RWPE2 (cell line): Measurements from ENCODE around the gene NUP210L.
"Not testable (repeated sequence)": the region's sequence is repeated elsewhere in the genome, so short reads cannot be mapped to it uniquely, and the experiment has no call there.

ENCODE experiments used
- ATAC-seq: fragments of 200-7000 bp; cut with Tn5 transposase; 3 replicates; pipeline ENCODE4 v1.9.1; 2021; ENCODE audit warnings: low read depth
- DNase-seq: peaks from one replicate; pipeline ENCODE4 v3.0.0-alpha.2; 2020; ENCODE audit warnings: low spot score
- H3K27ac ChIP-seq: fragments of 450-650 bp; 2 replicates; pipeline ENCODE4 v1.5.1; 2017; ENCODE audit warnings: mild to moderate bottlenecking; ENCODE audit not compliant: poor library complexity, severe bottlenecking
- H3K27me3 ChIP-seq: fragments of 250-450 bp; sonication (Bioruptor Pico); 2 replicates; pipeline ENCODE4 v1.5.1; 2021; ENCODE audit warnings: mild to moderate bottlenecking, moderate library complexity; ENCODE audit not compliant: insufficient read depth, poor library complexity, severe bottlenecking
- H3K36me3 ChIP-seq: fragments of 250-450 bp; sonication (Bioruptor Pico); 2 replicates; pipeline ENCODE4 v1.5.1; 2020; ENCODE audit warnings: low read depth, mild to moderate bottlenecking, moderate library complexity
- H3K4me1 ChIP-seq: fragments of 250-450 bp; sonication (Bioruptor Pico); 2 replicates; pipeline ENCODE4 v1.5.1; 2021; ENCODE audit warnings: mild to moderate bottlenecking, moderate library complexity; ENCODE audit not compliant: insufficient read depth, poor library complexity, severe bottlenecking
- H3K4me3 ChIP-seq: fragments of 250-450 bp; sonication (Bioruptor Pico); 2 replicates; pipeline ENCODE4 v1.5.1; 2021; ENCODE audit warnings: mild to moderate bottlenecking, moderate library complexity; ENCODE audit not compliant: severe bottlenecking
- H3K9me3 ChIP-seq: fragments of 250-450 bp; sonication (Bioruptor Pico); 2 replicates; pipeline ENCODE4 v1.5.1; 2021; ENCODE audit warnings: mild to moderate bottlenecking, moderate library complexity; ENCODE audit not compliant: severe bottlenecking
- TF ChIP-seq, protein P1 (sequence below): fragments of 450-650 bp; IDR thresholded peaks from one replicate; pipeline ENCODE4 v1.5.1; 2017; ENCODE audit warnings: mild to moderate bottlenecking, moderate library complexity; ENCODE audit not compliant: poor library complexity, severe bottlenecking

Gene NUP210L

DNA sequence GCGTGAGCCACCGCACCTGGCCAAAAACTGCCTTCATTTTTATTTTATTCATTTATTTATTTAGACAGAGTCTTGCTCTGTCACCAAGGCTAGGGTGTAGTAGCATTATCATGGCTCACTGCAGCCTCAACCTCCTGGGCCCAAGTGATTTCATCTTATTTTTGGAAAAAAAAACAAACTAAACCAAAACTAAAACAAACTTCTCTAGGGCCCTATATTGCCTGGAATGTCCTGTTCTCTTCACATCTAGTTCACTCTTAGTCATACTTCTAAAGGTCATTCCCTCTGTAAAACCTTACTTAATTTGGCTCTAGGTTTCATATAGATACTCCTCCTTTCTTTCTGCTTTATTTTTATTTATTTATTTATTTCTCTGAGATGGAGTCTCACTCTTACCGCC, 148.7 kb downstream of the NUP210L start:
- TF ChIP-seq, protein P1, sequence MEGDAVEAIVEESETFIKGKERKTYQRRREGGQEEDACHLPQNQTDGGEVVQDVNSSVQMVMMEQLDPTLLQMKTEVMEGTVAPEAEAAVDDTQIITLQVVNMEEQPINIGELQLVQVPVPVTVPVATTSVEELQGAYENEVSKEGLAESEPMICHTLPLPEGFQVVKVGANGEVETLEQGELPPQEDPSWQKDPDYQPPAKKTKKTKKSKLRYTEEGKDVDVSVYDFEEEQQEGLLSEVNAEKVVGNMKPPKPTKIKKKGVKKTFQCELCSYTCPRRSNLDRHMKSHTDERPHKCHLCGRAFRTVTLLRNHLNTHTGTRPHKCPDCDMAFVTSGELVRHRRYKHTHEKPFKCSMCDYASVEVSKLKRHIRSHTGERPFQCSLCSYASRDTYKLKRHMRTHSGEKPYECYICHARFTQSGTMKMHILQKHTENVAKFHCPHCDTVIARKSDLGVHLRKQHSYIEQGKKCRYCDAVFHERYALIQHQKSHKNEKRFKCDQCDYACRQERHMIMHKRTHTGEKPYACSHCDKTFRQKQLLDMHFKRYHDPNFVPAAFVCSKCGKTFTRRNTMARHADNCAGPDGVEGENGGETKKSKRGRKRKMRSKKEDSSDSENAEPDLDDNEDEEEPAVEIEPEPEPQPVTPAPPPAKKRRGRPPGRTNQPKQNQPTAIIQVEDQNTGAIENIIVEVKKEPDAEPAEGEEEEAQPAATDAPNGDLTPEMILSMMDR = no peak
- no peak for DNase-seq

GRCh38 chr1:154000420-154000819, 154.5 kb downstream of the NUP210L start:
- TF ChIP-seq, protein P1 = no peak
- Histone ChIP-seq H3K9me3 (no peaks in the 10 kb centered on the region), H3K36me3 (0 out of 2 replicates have a peak, but pooled peaks cover 3% of the 10 kb centered on the region), H3K27ac (no peak overlapping the region), H3K4me1 (no peaks in the 10 kb centered on the region), H3K27me3 (no peaks in the 10 kb centered on the region), H3K4me3 (no peak overlapping the region)
- DNase-seq (no peak), ATAC-seq (no peak)

More for the DNA sequence above, 148.7 kb downstream of the NUP210L start:
- no peak overlapping the region for H3K4me3 ChIP-seq
- H3K4me1 ChIP-seq = no peaks in the 10 kb centered on the region
- H3K9me3 ChIP-seq = no peaks in the 10 kb centered on the region
- ATAC-seq = no peak
- no peak overlapping the region for H3K27ac ChIP-seq
- H3K27me3 ChIP-seq = no peaks in the 10 kb centered on the region
- no peaks in the 10 kb centered on the region for H3K36me3 ChIP-seq

DNA sequence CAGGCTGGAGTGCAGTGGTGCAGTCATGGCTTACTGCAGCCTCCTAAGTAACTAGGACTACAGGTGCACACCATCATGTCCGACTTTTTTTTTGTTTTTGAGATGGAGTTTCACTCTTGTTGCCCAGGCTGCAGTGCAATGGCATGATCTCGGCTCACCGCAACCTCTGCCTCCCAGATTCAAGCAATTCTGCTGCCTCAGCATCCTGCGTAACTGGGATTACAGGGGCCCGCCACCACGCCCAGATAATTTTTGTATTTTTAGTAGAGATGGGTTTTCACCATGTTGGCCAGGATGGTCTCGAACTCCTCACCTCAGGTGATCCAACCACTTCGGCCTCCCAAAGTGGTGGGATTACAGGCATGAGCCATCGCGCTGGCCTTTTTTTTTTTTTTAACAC, 158.0 kb downstream of the NUP210L start:
- H3K4me3 ChIP-seq, H3K9me3 ChIP-seq, ATAC-seq, DNase-seq, H3K27ac ChIP-seq, H3K4me1 ChIP-seq, H3K27me3 ChIP-seq: not testable (repeated sequence)
- H3K36me3 ChIP-seq = peaks cover 35% of the 10 kb centered on the region

DNA sequence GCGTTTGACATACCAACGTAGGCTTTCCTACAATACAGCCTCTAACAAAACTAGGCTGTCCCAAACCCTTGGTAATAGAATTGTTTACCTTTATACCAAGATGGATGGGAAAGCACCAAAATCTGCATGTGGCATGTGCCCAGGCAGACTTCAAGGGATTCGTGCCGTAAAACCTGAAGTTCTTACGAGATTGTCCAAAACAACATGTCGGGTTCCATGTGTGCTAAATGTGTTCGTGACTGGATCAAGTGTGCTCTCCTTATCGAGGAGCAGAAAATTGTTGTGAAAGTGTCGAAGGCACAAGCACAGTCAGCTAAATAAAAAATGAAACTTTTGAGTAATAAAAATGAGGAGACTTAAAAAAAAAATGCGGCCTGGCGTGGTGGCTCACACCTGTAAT, 159.2 kb downstream of the NUP210L start:
- H3K4me3 ChIP-seq = no peak overlapping the region
- ATAC-seq (no peak), DNase-seq (no peak)
- H3K27me3 ChIP-seq = no peaks in the 10 kb centered on the region
- peaks cover 46% of the 10 kb centered on the region for H3K36me3 ChIP-seq
- no peaks in the 10 kb centered on the region for H3K9me3 ChIP-seq
- no peak overlapping the region for H3K27ac ChIP-seq
- peaks cover 6% of the 10 kb centered on the region for H3K4me1 ChIP-seq
- TF ChIP-seq, protein P1 = no peak

DNA sequence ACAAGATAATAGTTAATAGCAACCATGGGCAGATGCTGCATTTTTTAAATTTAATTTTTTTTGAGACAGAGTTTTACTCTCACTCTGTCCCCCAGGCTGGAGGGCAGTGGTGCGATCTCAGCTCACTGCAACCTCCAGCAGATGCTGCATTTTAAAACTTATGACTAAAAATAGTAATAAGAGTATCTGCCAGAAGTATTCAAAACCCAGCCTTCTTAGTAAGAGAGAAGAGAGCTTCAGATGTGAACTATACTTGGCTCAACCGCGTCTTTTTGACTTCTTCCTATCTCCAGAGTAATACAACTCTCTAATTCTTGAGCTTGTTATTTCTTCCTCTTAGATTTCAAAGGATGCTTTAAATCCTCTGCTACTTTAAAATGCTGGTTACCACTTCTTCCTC, 159.7 kb downstream of the NUP210L start:
- Histone ChIP-seq H3K9me3 (no peaks in the 10 kb centered on the region), H3K4me1 (peaks cover 8% of the 10 kb centered on the region), H3K27ac (no peak overlapping the region), H3K36me3 (peaks cover 46% of the 10 kb centered on the region), H3K27me3 (no peaks in the 10 kb centered on the region), H3K4me3 (no peak overlapping the region)
- ATAC-seq (no peak), DNase-seq (no peak)
- TF ChIP-seq, protein P1 = no peak
